Measurements from ENCODE around the gene TRMU.

The TRMU gene

DNA sequence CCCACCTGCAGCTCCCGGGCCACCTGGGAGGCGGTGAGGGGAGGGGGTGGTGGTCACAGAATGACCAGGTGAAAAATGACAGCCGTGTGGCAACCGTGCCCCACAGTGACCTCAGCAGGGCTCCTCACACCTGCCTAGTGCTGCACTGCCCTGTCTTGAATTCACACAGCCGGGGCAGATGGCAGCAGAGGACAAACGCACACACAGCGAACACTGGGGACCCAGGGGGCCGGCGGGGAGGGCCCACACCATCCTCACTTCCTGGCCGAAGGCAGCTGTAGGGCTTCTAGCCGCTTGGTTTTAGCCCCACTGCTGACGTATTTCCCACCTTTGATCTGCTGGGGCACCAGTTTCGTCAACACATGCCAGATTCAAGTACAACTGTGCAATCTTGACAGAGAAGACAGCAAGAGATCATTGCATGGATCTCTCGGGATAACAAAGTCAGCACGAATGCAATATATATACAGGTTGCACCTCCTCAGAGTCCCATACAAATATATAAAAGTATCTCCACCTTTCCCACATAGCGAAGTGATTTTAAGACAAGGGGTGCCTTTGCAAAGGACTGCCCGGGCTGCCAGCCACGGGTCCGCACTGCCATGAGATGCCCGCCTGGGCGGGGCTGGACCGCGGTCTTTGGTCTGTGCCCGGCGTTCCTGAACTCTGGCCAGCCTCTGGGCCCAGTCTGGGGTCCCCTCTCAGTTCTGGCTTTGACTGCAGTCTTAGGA is 26.9 kb downstream of the TRMU start:
- CTCF ChIA-PET = no interaction called here
- Mint-ChIP-seq H3K27ac (no peak overlapping the region), H3K27me3 (peaks cover 5% of the 10 kb centered on the region), H3K4me3 (no peak overlapping the region), H3K9me3 (no peaks in the 10 kb centered on the region), H3K4me1 (no peaks in the 10 kb centered on the region), H3K36me3 (peaks cover 1% of the 10 kb centered on the region)
- DNase-seq = no peak

DNA sequence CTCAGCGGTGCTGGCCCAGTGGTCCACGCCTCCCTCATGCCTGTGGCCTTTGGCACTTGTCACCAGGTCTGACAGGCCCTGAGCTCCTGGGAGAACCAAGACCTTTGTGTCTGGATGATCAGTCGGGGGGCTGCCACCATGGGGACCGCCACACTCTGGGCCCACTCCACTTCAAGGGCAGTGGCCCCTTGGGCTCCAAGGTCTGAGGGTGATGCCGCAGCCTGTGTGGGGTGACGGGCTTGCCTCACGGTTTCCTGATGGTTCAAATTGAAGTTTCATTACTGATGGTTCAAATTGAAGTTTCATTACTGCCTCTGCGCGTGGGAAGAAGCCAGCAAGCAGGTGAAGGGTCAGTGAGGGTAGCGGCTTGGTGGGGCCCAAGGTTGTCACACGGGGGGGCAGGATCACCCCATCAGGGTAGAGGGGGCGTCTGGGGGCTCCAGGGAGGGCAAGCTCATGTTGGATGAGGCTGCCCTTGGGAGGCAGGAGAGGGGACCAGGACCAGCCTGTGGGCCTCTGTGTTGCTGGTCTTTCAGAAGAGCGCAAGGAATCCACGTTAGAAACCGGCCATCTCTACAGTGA is 27.5 kb downstream of the TRMU start:
- Mint-ChIP-seq H3K36me3 (no peaks in the 10 kb centered on the region), H3K4me3 (no peak overlapping the region), H3K27me3 (peaks cover 10% of the 10 kb centered on the region), H3K4me1 (peaks cover 3% of the 10 kb centered on the region), H3K9me3 (no peaks in the 10 kb centered on the region), H3K27ac (no peak overlapping the region)
- CTCF ChIA-PET = no interaction called here
- no peak for DNase-seq

DNA sequence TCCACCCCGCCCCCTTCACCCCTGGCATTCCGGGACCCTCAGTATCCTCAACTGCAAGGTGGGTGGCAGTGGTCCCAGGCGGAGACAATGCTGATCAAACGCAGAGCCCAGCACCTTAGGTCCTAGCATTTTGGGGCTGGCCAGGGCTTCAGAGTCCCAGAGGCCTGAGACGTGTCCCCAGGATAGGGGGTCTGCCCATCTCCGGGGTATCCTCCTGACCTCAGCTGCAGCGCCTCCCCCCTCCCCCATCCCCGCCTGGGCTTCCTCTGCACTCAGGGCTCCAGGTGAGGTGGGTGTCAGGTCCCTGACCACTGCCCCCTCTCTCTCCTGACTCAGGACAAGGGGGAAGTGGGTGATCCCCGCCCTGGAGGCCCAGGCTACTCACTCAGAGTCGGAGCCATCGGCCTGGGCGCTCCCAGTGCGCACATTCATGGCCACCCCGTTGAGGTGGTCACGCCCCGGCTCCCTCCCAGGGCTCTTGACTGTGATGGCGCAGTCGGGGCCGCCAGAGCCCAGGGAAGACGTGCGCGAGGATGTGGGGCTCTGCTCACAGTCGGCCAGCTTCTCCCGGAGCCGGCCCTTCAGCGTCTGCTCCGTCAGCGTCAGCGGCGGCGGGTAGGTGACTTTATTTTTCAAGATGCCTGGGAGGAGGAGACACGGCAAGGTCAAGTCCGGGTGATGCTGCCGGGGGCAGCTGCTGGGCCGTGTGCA is 28.3 kb downstream of the TRMU start:
- no peaks in the 10 kb centered on the region for H3K36me3 Mint-ChIP-seq
- H3K4me3 Mint-ChIP-seq = no peak overlapping the region
- peaks cover 17% of the 10 kb centered on the region for H3K27me3 Mint-ChIP-seq
- no peak overlapping the region for H3K27ac Mint-ChIP-seq
- no peaks in the 10 kb centered on the region for H3K9me3 Mint-ChIP-seq
- CTCF ChIA-PET = interaction anchor here (1.2 kb wide), 1 partner anchor 179 kb away, joined by 3 read pairs; no protein-coding TSS in a partner anchor
- DNase-seq = no peak
- peaks cover 3% of the 10 kb centered on the region for H3K4me1 Mint-ChIP-seq

DNA sequence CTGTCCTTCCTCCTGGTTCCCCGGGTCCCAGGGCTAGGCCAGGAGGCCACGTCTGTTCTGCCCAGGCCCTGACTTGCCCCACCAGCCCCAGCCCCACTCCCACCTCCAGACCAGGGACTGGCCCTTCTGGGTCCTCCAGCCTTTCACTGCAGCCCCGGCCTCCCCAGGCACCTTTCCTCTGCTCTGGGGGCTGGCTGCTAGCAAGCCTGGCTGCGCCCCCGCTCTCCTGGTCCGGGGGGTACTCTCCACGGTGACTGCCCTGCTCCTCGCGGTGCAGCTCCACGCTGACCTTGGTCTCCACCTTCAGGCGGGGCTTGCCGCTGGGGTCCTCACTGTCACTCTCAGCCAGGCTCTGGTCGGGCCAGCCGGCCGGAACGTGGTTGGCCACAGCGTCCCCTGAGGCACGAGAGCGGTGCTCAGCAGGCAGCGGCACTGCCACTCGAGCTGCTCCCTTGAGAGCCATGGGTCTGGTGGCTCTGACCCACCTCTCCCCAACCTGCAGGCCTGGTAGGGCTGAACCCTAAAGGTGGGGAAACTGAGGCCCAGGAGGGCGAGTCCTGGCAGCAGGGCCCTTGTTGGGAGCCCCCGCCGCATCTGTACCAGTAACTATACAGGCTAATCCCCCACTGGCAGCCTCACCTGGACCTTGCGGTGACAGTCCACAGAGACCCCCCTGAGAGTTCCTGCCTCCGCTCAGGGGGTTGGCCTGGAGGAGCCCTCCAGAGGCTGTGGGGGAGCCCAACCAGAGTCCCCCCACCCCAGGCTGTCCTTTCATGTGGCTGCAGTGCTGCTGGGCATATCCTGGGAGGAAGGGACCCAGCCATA is 29.0 kb downstream of the TRMU start:
- H3K4me1 Mint-ChIP-seq = peaks cover 3% of the 10 kb centered on the region
- H3K9me3 Mint-ChIP-seq = no peaks in the 10 kb centered on the region
- CTCF ChIA-PET = interaction anchor here (0.9 to 1.2 kb wide), 2 partner anchors 178 to 187 kb away, joined by 3 read pairs; no protein-coding TSS in a partner anchor
- DNase-seq = no peak
- H3K4me3 Mint-ChIP-seq = no peak overlapping the region
- H3K27ac Mint-ChIP-seq = no peak overlapping the region
- no peaks in the 10 kb centered on the region for H3K36me3 Mint-ChIP-seq
- H3K27me3 Mint-ChIP-seq = peaks cover 22% of the 10 kb centered on the region

DNA sequence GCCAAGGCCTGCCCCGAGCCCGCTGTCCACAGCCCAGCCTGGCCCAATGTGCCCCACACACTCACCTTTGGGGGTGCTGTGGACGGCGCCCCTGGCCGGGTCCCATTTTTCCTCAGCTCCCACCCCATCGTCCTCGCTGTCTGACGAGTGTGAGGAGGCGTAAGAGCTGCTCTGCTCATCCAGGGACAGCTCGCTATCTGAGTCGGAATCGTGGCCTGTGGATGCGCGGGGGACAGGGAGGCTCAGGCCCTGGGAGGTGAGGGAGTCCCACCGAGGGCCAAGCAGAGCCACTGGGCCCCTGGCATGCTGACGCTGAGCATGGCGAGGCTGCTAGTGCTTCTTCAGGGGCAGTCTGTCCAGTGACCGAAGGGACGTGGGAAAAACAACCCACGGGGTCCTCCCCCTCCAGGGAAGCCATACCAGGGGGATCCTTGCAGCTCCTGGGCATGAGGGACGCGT is 29.7 kb downstream of the TRMU start:
- Mint-ChIP-seq H3K4me1 (peaks cover 6% of the 10 kb centered on the region), H3K27ac (no peak overlapping the region), H3K36me3 (no peaks in the 10 kb centered on the region), H3K27me3 (peaks cover 27% of the 10 kb centered on the region), H3K9me3 (no peaks in the 10 kb centered on the region), H3K4me3 (no peak overlapping the region)
- no peak for DNase-seq
- CTCF ChIA-PET = interaction anchor here (0.9 to 4.3 kb wide), 3 partner anchors 177 to 187 kb away, joined by 3 to 51 read pairs (median 3); no protein-coding TSS in a partner anchor

DNA sequence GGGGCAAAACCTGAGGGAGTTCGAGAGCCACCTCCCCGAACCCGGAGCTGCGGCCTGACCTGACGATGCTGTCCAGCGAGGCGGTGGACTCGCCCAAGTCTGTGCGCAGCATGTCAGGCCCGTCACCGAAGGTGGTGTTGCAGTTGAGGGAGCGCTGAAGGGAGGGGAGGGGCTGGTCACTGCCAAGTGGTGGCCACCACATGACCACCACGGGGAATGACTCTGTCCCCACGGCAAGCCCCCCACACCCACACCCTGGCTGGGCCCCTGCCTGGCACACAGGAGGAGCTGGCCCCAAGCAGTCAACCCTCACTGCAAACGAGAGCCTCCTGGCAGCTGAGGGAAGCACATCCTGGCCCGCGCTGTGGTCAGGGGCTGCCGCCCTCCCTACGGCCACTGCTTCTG is 30.8 kb downstream of the TRMU start:
- Mint-ChIP-seq H3K27ac (no peak overlapping the region), H3K36me3 (no peaks in the 10 kb centered on the region), H3K4me1 (peaks cover 14% of the 10 kb centered on the region), H3K9me3 (no peaks in the 10 kb centered on the region), H3K4me3 (no peak overlapping the region), H3K27me3 (peaks cover 33% of the 10 kb centered on the region)
- CTCF ChIA-PET = interaction anchor here (4.3 kb wide), 1 partner anchor 176 kb away, joined by 51 read pairs; no protein-coding TSS in a partner anchor
- no peak for DNase-seq

DNA sequence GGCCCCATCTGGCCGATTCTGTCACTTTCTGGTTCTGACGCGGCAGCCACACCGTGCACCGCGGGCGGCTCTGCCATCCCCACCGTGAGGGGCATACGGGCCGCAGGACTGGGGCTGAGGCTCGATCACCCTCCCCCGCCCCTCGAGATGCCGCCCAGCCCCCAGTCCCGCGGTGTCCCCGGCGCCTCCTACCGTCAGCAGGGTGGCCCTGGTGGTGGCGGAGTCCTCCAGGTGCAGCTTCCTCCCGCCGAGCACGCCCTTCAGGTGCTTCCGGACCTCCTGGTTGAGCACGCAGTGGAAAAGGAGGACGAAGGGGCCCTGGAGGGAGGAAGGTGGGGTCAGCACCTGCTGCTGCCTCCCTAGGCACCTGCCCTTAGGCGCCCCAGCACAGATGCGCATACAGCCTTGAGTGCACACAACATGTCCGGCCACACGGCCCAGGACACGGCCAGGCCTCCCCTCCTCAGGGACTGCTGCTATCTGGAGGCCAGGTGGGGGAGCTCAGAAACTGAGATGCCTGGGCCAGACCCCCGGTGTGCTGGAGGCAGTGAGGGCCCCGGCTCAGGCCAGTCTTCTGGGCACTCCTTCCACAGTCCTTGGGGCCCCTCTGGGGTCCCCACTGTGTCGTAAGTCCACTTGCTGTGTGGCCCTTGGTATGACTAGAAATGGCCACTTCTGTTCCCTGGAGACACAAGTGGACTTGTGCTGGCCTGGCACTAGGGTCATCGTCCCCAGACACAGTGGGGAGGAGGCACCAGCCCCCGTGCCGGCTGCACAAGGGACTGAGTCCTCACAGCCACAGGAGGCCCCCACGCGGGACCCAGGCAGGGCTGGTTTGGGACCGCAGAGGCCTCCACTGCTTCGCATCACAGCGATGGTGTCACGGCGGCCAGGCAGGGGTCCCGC is 31.5 kb downstream of the TRMU start:
- H3K4me3 Mint-ChIP-seq = no peak overlapping the region

DNA sequence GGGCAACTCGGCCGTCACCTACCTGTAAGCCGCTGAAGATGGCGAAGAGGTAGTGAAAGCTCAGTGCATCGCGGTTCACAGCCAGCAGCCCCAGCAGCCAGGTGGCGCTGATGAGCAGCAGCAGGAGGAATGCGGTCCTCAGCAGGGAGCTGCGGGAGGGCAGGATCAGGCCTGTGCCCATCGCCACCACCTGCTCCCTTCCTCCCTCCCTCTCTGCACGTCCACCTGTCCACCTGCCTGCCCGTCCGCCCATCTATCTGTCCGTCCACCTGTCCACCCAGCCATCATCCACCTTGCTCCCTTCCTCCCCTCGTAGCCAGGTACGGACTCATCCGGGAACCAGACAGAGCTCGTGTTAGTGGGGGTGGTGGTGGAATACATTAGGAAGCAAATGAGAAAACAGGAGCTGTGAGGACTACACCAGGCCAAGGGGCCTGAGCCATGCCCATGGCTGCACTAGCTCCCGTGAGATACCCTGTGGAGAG is 32.2 kb downstream of the TRMU start:
- H3K4me1 Mint-ChIP-seq = peaks cover 14% of the 10 kb centered on the region
- peaks cover 44% of the 10 kb centered on the region for H3K27me3 Mint-ChIP-seq
- CTCF ChIA-PET = interaction anchor here (0.6 to 4.3 kb wide), 23 partner anchors 9 to 506 kb away, joined by 3 to 51 read pairs (median 4); no protein-coding TSS in a partner anchor
- no peaks in the 10 kb centered on the region for H3K9me3 Mint-ChIP-seq
- H3K36me3 Mint-ChIP-seq = no peaks in the 10 kb centered on the region
- H3K4me3 Mint-ChIP-seq = no peak overlapping the region
- DNase-seq = peak; percentile 81
- H3K27ac Mint-ChIP-seq = no peak overlapping the region

More for the DNA sequence above, 31.5 kb downstream of the TRMU start:
- Mint-ChIP-seq H3K27me3 (peaks cover 40% of the 10 kb centered on the region), H3K27ac (no peak overlapping the region), H3K36me3 (no peaks in the 10 kb centered on the region), H3K4me1 (peaks cover 14% of the 10 kb centered on the region), H3K9me3 (no peaks in the 10 kb centered on the region)
- CTCF ChIA-PET = interaction anchor here (0.7 to 4.3 kb wide), 21 partner anchors 8 to 436 kb away, joined by 3 to 51 read pairs (median 4); no protein-coding TSS in a partner anchor
- DNase-seq = no peak

DNA sequence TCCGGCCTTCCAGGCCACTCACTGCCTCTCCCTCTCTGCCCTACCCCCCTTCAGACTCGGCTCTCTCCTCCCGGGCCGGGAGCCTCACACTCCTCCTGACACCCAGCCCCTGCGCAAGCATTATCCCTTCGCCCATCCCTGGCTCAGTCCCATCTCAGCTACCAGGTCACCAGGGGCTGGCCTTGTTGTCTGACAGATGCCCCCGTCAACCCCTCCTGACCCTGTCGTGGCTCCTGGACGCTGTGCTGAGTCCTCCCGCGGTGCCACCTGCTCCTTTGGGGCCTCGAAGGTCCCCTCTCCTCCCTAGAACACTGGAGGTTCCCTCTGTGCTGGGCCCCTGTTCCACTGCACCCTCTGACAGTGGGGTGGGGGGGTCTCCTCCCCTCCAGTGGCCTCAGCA is 32.9 kb downstream of the TRMU start:
- CTCF ChIA-PET = interaction anchor here (0.6 to 4.3 kb wide), 13 partner anchors 10 to 506 kb away, joined by 3 to 51 read pairs (median 5); no protein-coding TSS in a partner anchor
- no peak overlapping the region for H3K27ac Mint-ChIP-seq
- peaks cover 44% of the 10 kb centered on the region for H3K27me3 Mint-ChIP-seq
- H3K4me3 Mint-ChIP-seq = no peak overlapping the region
- H3K36me3 Mint-ChIP-seq = no peaks in the 10 kb centered on the region
- H3K4me1 Mint-ChIP-seq = peaks cover 18% of the 10 kb centered on the region
- DNase-seq = no peak
- no peaks in the 10 kb centered on the region for H3K9me3 Mint-ChIP-seq

DNA sequence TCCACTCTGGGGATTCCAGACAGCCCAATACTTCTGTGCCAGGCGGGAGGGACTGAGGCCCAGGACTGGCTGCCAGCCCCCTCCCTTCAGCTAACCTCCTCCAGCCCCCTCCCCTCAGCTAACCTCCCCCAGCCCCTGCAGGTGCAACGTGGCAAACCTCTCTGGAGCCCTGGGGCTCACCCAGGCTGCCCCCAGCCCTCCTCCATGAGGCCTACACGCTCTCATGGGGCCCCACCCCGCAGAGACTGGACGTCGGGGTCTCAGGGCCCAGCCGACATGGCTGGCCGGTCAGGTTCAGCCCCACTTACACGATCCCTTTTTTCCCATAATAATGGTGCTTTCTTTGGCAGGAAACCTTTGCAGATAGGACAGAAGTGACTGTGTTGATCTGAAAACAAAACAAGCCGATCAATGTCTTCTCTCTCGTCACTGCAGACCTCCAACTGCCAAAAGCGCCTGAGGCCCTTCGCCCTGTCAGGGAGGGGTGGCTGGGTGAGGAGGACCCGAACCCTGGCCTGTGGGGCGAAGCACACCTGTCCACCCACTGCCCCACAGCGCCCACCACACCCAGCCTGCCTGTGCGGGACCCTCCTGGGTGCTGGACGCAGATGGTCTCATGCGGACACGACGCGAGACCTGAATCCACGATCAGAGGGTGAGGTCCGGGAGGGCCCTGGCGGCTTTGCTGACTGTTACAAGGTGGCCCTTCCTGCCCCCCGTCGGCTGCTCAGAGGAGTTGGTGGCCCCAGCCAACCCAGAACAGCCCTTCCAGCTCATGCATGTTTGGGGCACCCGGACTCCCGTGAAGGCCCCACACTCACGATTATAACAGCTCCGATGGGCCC is 33.6 kb downstream of the TRMU start:
- Mint-ChIP-seq H3K36me3 (no peaks in the 10 kb centered on the region), H3K4me3 (no peak overlapping the region), H3K4me1 (peaks cover 22% of the 10 kb centered on the region), H3K27ac (no peak overlapping the region), H3K27me3 (peaks cover 49% of the 10 kb centered on the region), H3K9me3 (no peaks in the 10 kb centered on the region)
- CTCF ChIA-PET = interaction anchor here (1.8 to 4.3 kb wide), 2 partner anchors 30 to 173 kb away, joined by 7 to 51 read pairs; no protein-coding TSS in a partner anchor
- DNase-seq = no peak

DNA sequence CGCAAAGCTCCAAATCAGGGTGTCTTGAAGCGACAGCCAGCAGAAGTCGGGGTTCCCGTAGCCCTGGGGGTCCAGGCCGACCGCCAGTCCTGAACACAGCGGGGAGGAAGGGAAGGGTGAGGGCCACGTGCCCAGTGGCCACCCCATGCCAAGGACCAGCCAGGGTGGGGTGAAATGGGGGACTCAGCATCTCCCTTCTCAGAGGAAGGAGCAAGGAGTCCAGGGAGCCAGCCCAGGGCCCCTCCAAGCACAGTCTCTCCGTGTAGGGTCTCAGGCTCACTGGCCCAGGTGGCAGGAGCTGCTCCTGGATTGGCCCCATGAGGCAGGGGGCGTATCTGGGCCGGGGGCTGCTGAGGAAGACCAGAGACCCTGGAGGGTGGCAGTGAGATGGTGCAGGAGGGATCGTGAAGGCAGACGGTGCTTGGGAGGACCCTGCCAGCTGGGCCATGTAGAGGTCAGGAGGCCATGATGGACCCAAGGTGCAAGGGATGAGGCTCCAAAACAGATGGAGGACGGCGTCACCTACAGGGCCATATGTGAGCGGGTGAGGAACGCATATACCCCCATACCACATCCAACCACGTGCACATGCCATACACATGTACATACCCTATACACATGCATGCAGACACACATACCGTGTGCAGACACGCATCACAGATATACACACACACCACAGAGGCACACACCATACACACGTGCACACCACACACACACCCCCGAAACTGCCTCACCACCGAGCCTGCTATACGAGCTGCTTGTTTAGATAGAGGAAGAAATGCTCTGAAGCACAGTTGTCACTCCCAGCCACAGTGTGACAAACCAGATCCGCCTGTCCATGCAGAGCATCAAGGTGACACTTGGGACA is 34.4 kb downstream of the TRMU start:
- peaks cover 56% of the 10 kb centered on the region for H3K27me3 Mint-ChIP-seq
- H3K9me3 Mint-ChIP-seq = no peaks in the 10 kb centered on the region
- no peak overlapping the region for H3K27ac Mint-ChIP-seq
- DNase-seq = no peak
- H3K36me3 Mint-ChIP-seq = no peaks in the 10 kb centered on the region
- CTCF ChIA-PET = interaction anchor here (1.0 kb wide), 1 partner anchor 29 kb away, joined by 3 read pairs; no protein-coding TSS in a partner anchor
- H3K4me1 Mint-ChIP-seq = peaks cover 27% of the 10 kb centered on the region
- H3K4me3 Mint-ChIP-seq = no peak overlapping the region
